Loucy (cell line): Measurements from ENCODE around the gene EXOSC2.

Experiments used
- EZH2phosphoT487 ChIP-seq: fragments of 200-600 bp; IDR thresholded peaks from 2 replicates; pipeline ENCODE4 v1.6.1; 2018; ENCODE audit warnings: antibody characterized with exemption, mild to moderate bottlenecking, moderate library complexity, borderline replicate concordance
- TF ChIP-seq, protein P1 (sequence below): fragments of 200-600 bp; sonication (generic); conservative IDR thresholded peaks from 2 replicates; pipeline ENCODE4 v1.5.1; 2014; ENCODE audit warnings: mild to moderate bottlenecking, antibody characterized with exemption, low read length

GRCh38 chr9:130668196-130668595 lies 25.4 kb upstream of the EXOSC2 start:
- TF ChIP-seq, protein P1, sequence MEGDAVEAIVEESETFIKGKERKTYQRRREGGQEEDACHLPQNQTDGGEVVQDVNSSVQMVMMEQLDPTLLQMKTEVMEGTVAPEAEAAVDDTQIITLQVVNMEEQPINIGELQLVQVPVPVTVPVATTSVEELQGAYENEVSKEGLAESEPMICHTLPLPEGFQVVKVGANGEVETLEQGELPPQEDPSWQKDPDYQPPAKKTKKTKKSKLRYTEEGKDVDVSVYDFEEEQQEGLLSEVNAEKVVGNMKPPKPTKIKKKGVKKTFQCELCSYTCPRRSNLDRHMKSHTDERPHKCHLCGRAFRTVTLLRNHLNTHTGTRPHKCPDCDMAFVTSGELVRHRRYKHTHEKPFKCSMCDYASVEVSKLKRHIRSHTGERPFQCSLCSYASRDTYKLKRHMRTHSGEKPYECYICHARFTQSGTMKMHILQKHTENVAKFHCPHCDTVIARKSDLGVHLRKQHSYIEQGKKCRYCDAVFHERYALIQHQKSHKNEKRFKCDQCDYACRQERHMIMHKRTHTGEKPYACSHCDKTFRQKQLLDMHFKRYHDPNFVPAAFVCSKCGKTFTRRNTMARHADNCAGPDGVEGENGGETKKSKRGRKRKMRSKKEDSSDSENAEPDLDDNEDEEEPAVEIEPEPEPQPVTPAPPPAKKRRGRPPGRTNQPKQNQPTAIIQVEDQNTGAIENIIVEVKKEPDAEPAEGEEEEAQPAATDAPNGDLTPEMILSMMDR, result no peak
- no peak for TF ChIP-seq EZH2phosphoT487
